HG03469 (cell line): ENCODE data around the gene RANBP3.
"Not testable (repeated sequence)": the region's sequence is repeated elsewhere in the genome, so short reads cannot be mapped to it uniquely, and the experiment has no call there.

Experiments
- ATAC-seq: cut with Tn5 transposase; IDR thresholded peaks from one replicate; pipeline ENCODE4 v1.9.1; 2021; ENCODE audit warnings: mild to moderate bottlenecking, moderate library complexity, moderate number of reproducible peaks; ENCODE audit not compliant: unreplicated experiment

Gene RANBP3

DNA sequence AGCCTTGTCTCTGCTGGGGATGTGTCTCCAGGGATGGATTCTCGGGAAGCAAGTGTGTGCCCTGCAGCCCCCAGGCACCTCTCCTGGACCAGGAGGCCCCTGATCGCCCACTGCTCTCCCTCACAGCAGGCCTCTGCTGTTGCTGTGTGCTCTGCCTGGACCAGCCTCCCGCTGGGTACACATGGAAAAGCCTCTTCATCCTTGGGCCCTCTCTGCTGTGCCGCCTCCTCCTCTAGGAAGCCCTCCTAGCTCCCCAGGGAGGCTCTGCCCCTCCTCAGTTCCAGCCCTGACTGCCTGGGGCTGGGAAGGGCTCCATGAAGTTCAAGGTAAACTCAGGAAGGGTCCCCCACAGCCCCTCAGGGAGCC lies 86.4 kb downstream of the RANBP3 start:
- no peak for ATAC-seq

GRCh38 chr19:5890099-5890498 lies 87.8 kb downstream of the RANBP3 start:
- no peak for ATAC-seq

GRCh38 chr19:5889288-5889971 lies 88.5 kb downstream of the RANBP3 start:
- no peak for ATAC-seq

DNA sequence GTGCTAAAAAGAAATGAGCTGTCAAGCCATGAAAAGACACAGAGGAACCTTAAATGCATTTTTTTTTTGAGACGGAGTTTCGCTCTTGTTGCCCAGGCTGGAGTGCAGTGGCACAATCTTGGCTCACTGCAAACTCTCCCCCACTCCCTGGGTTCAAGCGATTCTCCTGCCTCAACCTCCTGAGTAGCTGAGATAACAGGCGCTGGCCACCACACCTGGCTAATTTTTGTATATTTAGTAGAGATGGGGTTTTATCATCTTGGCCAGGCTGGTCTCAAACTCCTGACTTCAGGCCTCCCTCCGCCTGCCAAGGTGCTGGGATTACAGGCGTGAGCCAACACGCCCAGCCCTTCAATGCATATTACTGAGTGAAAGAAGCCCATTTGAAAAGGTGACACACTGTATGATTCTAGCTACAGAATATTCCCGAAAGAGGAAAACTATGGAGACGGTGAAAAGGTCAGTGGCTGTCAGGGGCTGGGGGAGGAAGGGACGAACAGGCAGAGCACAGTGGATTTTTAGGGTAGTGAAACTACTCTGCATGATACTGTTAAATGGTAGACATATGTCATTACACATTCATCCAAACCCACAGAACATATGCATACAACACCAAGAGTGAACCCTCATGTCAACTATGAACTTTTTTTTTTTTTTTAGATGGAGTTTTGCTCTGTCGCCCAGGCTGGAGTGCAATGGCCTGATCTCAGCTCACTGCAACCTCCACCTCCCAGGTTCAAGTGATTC lies 93.7 kb downstream of the RANBP3 start:
- not testable (repeated sequence) for ATAC-seq

GRCh38 chr19:5883157-5883873 lies 94.6 kb downstream of the RANBP3 start:
- ATAC-seq, result not testable (repeated sequence)

DNA sequence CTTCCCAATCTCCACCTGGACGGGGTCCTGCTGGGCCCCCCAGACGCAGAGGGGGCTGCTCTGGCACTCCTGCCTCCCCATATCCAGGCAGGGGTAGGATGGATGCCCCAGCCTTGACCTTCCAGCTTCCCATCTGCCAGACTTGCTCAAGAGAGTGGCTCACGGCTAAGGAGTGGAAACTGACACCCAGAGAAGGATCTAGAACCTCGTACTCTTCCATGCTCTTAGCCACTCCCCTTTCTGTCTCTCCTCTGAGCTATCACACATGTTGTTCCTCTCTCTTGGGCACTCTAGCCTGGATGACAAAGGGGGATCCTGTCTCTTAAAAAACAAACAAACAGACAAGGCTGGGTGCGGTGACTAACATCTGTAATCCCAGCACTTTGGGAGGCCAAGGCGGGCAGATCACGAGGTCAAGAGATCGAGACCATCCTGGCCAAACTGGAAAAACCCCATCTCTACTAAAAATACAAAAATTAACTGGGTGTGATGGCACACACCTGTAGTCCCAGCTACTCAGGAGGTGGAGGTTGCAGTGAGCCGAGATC lies 95.4 kb downstream of the RANBP3 start:
- ATAC-seq, result no peak

GRCh38 chr19:5881543-5882299 lies 96.2 kb downstream of the RANBP3 start:
- ATAC-seq, result no peak

- ATAC-seq, result no peak
Observed at GRCh38 chr19:5880604-5881078, 97.3 kb downstream of the RANBP3 start.

DNA sequence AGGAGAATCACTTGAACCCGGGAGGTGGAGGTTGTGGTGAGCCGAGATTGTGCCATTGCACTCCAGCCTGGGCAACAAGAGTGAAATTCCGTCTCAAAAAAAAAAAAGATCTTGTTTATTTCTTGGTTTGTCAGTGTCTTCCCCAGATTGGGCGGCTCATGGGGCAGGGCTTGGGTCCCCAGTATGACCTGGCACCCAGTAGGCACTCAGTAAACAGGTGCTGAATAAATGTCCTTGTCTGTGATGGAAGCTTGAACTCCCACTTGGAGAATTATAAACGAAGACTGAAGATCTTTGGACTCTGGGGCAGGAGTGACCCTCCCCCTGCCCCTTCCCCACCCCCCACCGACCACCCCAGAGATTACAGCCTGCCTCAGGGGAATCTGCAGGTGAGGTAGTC lies 97.7 kb downstream of the RANBP3 start:
- ATAC-seq, result no peak

DNA sequence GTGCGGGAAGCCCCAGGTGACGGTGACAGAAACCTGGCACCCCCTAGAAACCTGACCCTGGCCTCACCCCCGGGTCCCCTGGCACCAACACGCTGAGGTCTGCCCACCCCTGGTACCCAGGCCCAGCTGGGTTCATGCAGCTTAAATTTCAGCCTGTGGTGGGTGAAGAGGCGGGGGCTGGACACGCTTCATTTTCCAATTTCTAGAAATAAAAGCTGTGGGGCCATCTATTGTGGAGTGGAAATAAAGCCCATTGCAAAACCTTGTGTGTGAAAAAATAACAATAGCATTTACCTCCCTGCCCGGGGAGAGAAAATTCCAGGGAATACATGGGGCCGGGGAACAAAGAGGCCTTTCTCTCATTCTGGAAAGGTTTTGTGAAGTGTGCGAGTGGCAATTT lies 100.1 kb downstream of the RANBP3 start:
- ATAC-seq, result no peak

GRCh38 chr19:5877427-5877826 lies 100.5 kb downstream of the RANBP3 start:
- no peak for ATAC-seq

- not testable (repeated sequence) for ATAC-seq
Observed at GRCh38 chr19:5874496-5874895, 103.4 kb downstream of the RANBP3 start.

DNA sequence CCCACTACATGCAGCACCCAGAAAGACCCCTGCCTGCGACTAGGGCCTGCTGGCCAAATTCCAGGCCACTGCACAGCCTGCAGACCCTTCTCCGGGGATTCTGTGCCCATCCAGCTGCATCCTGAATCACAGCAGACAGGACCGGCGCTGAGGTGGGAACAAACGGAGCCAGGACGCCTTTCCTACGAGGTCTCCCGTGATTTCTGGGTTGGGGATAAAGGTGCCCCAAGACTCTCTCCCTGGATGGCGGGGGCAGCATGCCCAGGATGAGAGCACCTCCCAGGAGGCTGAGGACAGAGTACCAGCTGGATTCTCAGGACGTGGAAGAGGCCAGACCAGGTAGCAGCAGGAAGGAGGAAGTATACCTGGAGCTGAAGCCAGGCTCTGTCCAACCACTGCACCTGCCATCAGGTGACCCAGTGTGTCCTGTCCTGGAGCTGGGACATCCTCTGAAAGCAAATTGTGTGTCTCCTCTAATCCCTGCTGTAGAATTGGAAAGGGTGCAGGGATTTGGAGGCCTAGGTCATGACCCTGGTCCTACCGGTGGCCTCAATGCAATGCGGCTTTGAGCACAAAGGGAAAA lies 104.2 kb downstream of the RANBP3 start:
- no peak for ATAC-seq

- no peak for ATAC-seq
Observed at GRCh38 chr19:5870986-5871394, 107.0 kb downstream of the RANBP3 start.

- no peak for ATAC-seq
Observed at GRCh38 chr19:5867201-5868136, 110.5 kb downstream of the RANBP3 start.
